WTC11 (cell line): ENCODE results near the gene ARCN1. TPM values are rescaled to one million over a fixed set of nuclear protein-coding genes. Genes with fewer than 3 reads are reported as not detected.

Source experiments
- ATAC-seq: fragments of 200-7000 bp; cut with Tn5 transposase; 2 replicates; pipeline ENCODE4 v1.10.0; 2021; ENCODE audit warnings: mild to moderate bottlenecking, moderate library complexity
- CTCF ChIA-PET: fragments of 300-600 bp; sonication (Branson Sonifier 250); formaldehyde crosslinking; loops from one replicate; lab custom pipeline; 2021; ENCODE audit warnings: antibody characterized with exemption; lab: Charles Lee
- POLR2A ChIA-PET: fragments of 350-600 bp; sonication (Branson Sonifier 250); formaldehyde crosslinking; loops from one replicate; lab custom pipeline; 2021; ENCODE audit warnings: antibody characterized with exemption; lab: Charles Lee
- DNase-seq: peaks from one replicate; pipeline ENCODE4 v3.0.0; 2021; ENCODE audit warnings: low spot score
- H3K27ac Mint-ChIP-seq: 2 replicates; pipeline ENCODE4 v1.8.0; 2021; ENCODE audit warnings: mixed read lengths
- H3K27me3 Mint-ChIP-seq: 2 replicates; pipeline ENCODE4 v1.8.0; 2021; ENCODE audit warnings: low read depth, mild to moderate bottlenecking, moderate library complexity, mixed read lengths
- H3K36me3 Mint-ChIP-seq: 2 replicates; pipeline ENCODE4 v1.8.0; 2021; ENCODE audit warnings: mixed read lengths
- H3K4me1 Mint-ChIP-seq: 2 replicates; pipeline ENCODE4 v1.8.0; 2022; ENCODE audit warnings: mixed read lengths
- H3K4me3 Mint-ChIP-seq: 2 replicates; pipeline ENCODE4 v1.8.0; 2021; ENCODE audit warnings: mild to moderate bottlenecking, moderate library complexity, mixed read lengths
- H3K9me3 Mint-ChIP-seq: 2 replicates; pipeline ENCODE4 v1.8.0; 2021; ENCODE audit warnings: mixed read lengths
- CDX4 ChIP-seq: fragments of 250-450 bp; sonication (Bioruptor Pico); IDR thresholded peaks from 2 replicates; pipeline ENCODE4 v1.9.0; 2021; ENCODE audit warnings: moderate library complexity, mild to moderate bottlenecking, inconsistent platforms, borderline replicate concordance
- CREM ChIP-seq: sonication (generic); formaldehyde crosslinking; IDR thresholded peaks from 2 replicates; pipeline ENCODE4 v1.8.1; 2022; ENCODE audit warnings: mild to moderate bottlenecking, missing genetic modification reagents, moderate library complexity
- E2F5 ChIP-seq: sonication (generic); formaldehyde crosslinking; IDR thresholded peaks from 2 replicates; pipeline ENCODE4 v1.8.1; 2022; ENCODE audit warnings: mild to moderate bottlenecking, moderate library complexity, missing genetic modification reagents
- FOXK1 ChIP-seq: sonication (generic); formaldehyde crosslinking; IDR thresholded peaks from 2 replicates; pipeline ENCODE4 v1.8.0; 2022; ENCODE audit warnings: mild to moderate bottlenecking, moderate library complexity, missing genetic modification reagents
- FOXP1 ChIP-seq: sonication (generic); formaldehyde crosslinking; IDR thresholded peaks from 2 replicates; pipeline ENCODE4 v1.8.0; 2022; ENCODE audit warnings: missing genetic modification reagents, mild to moderate bottlenecking, moderate library complexity, borderline replicate concordance
- FOXP4 ChIP-seq: sonication (generic); formaldehyde crosslinking; IDR thresholded peaks from 2 replicates; pipeline ENCODE4 v1.8.0; 2022; ENCODE audit warnings: mild to moderate bottlenecking, missing genetic modification reagents
- GABPB1 ChIP-seq: sonication (generic); formaldehyde crosslinking; IDR thresholded peaks from 2 replicates; pipeline ENCODE4 v1.8.1; 2023; ENCODE audit warnings: mild to moderate bottlenecking, missing genetic modification reagents
- MAX ChIP-seq: sonication (generic); formaldehyde crosslinking; IDR thresholded peaks from 2 replicates; pipeline ENCODE4 v1.8.0; 2022; ENCODE audit warnings: mild to moderate bottlenecking, missing genetic modification reagents
- MYBL2 ChIP-seq: sonication (generic); formaldehyde crosslinking; IDR thresholded peaks from 2 replicates; pipeline ENCODE4 v1.8.1; 2023; ENCODE audit warnings: mild to moderate bottlenecking, moderate library complexity, missing genetic modification reagents
- NFYB ChIP-seq: sonication (generic); formaldehyde crosslinking; conservative IDR thresholded peaks from 2 replicates; pipeline ENCODE4 v1.8.0; 2022; ENCODE audit warnings: low read depth, missing genetic modification reagents
- NR3C1 ChIP-seq: sonication (generic); formaldehyde crosslinking; conservative IDR thresholded peaks from 2 replicates; pipeline ENCODE4 v1.8.1; 2023; ENCODE audit warnings: low read depth, mild to moderate bottlenecking, missing genetic modification reagents
- OVOL2 ChIP-seq: fragments of 250-450 bp; sonication (Bioruptor Pico); IDR thresholded peaks from 2 replicates; pipeline ENCODE4 v1.9.0; 2021; ENCODE audit warnings: mild to moderate bottlenecking, borderline replicate concordance
- PREB ChIP-seq: sonication (generic); formaldehyde crosslinking; IDR thresholded peaks from 2 replicates; pipeline ENCODE4 v1.8.1; 2022; ENCODE audit warnings: mild to moderate bottlenecking, missing genetic modification reagents, moderate library complexity, borderline replicate concordance
- RELA ChIP-seq: sonication (generic); formaldehyde crosslinking; IDR thresholded peaks from 2 replicates; pipeline ENCODE4 v1.8.1; 2022; ENCODE audit warnings: missing genetic modification reagents, mild to moderate bottlenecking, borderline replicate concordance
- SOX15 ChIP-seq: fragments of 250-450 bp; sonication (Bioruptor Pico); IDR thresholded peaks from 2 replicates; pipeline ENCODE4 v1.9.0; 2021; ENCODE audit warnings: mild to moderate bottlenecking
- SP1 ChIP-seq: sonication (generic); formaldehyde crosslinking; conservative IDR thresholded peaks from 2 replicates; pipeline ENCODE4 v1.8.1; 2022; ENCODE audit warnings: missing genetic modification reagents
- USF1 ChIP-seq: sonication (generic); formaldehyde crosslinking; IDR thresholded peaks from 2 replicates; pipeline ENCODE4 v1.8.0; 2022; ENCODE audit warnings: mild to moderate bottlenecking, missing genetic modification reagents
- ZBTB21 ChIP-seq: sonication (generic); formaldehyde crosslinking; IDR thresholded peaks from 2 replicates; pipeline ENCODE4 v1.8.1; 2023; ENCODE audit warnings: mild to moderate bottlenecking, missing genetic modification reagents, borderline replicate concordance
- ZBTB43 ChIP-seq: sonication (generic); formaldehyde crosslinking; IDR thresholded peaks from 2 replicates; pipeline ENCODE4 v1.8.1; 2023; ENCODE audit warnings: mild to moderate bottlenecking, missing genetic modification reagents
- ZNF219 ChIP-seq: sonication (generic); formaldehyde crosslinking; IDR thresholded peaks from 2 replicates; pipeline ENCODE4 v1.8.0; 2023; ENCODE audit warnings: missing genetic modification reagents, mild to moderate bottlenecking, borderline replicate concordance
- ZNF416 ChIP-seq: fragments of 250-450 bp; sonication (Bioruptor Pico); IDR thresholded peaks from 2 replicates; pipeline ENCODE4 v1.9.0; 2021; ENCODE audit warnings: mild to moderate bottlenecking, inconsistent platforms
- total RNA-seq: library from RNA; stranded (reverse); gene quantifications from 3 replicates; pipeline ENCODE4 v1.2.3, GENCODE V29; 2021

Gene ARCN1
- total RNA-seq, 1 experiment from 2014 or later = 154 TPM

- TF ChIP-seq GABPB1 (CRISPR knock-in tag) (no peak), NR3C1 (CRISPR knock-in tag) (no peak), OVOL2 (no peak), PREB (CRISPR knock-in tag) (no peak), ZBTB21 (CRISPR knock-in tag) (0 out of 2 replicates have a peak, but pooled peaks have one; percentile 32), FOXP4 (no peak; the same call in 1 of the 2 replicates), SP1 (CRISPR knock-in tag) (peak; percentile 80), CREM (no peak), USF1 (CRISPR knock-in tag) (0 out of 2 replicates have a peak, but pooled peaks have one; percentile 13), E2F5 (CRISPR knock-in tag) (0 out of 2 replicates have a peak, but pooled peaks have one; percentile 83), ZNF416 (CRISPR knock-in tag) (no peak), MYBL2 (CRISPR knock-in tag) (0 out of 2 replicates have a peak, but pooled peaks have one; percentile 44), NFYB (CRISPR knock-in tag) (no peak), SOX15 (CRISPR knock-in tag) (no peak), RELA (CRISPR knock-in tag) (no peak; the same call in 1 of the 2 replicates), ZNF219 (no peak), MAX (peak; percentile 64), ZBTB43 (CRISPR knock-in tag) (0 out of 2 replicates have a peak, but pooled peaks have one; percentile 37), FOXK1 (CRISPR knock-in tag) (0 out of 2 replicates have a peak, but pooled peaks have one; percentile 44), CDX4 (CRISPR knock-in tag) (no peak), FOXP1 (CRISPR knock-in tag) (peak; percentile 67; the same call in 1 of the 2 replicates)
- TF ChIP-seq, all 79 proteins: peak for 9
- no peaks in the 10 kb centered on the region for H3K27me3 Mint-ChIP-seq
- H3K27ac Mint-ChIP-seq = peak overlapping the region; percentile 93
- H3K36me3 Mint-ChIP-seq = peaks cover 17% of the 10 kb centered on the region; the same call in 1 of the 2 replicates
- POLR2A ChIA-PET = interaction anchor here (0.6 to 5.0 kb wide), 17 partner anchors 9 to 468 kb away, joined by 3 to 75 read pairs (median 6); partner anchors contain the start of genes ARCN1, CENATAC and PHLDB1
- DNase-seq = peak; percentile 93
- CTCF ChIA-PET = interaction anchor here (0.6 to 7.9 kb wide), 20 partner anchors 10 to 1029 kb away, joined by 3 to 127 read pairs (median 4); partner anchors contain the start of genes CENATAC, DDX6 and PHLDB1
- peak; percentile 90 for ATAC-seq
- no peaks in the 10 kb centered on the region for H3K9me3 Mint-ChIP-seq
- peak overlapping the region; percentile 73 for H3K4me3 Mint-ChIP-seq
- H3K4me1 Mint-ChIP-seq = peaks cover 29% of the 10 kb centered on the region
Measured at GRCh38 chr11:118634431-118635236, 62.4 kb downstream of the ARCN1 start.
